Measurements from ENCODE around the gene RAB19.

RAB19 gene

DNA sequence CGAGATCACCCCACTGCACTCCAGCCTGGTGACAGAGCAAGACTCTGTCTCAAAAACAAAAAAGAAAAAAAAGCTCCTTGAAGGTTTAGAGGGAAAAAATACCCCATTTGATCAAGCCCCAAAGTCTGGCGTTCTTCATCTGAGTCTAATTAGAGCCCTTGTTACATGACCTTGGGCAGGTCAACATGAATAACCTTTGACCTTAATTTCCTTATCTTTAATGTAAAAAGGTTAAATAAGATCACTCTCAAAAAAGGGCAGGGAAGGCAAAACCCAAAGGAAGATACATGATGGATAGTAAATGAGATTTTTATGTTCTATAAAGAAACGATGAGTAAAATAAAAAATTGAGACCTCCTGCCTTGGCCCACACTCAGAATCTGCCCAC, 45.8 kb upstream of the RAB19 start:
- Histone ChIP-seq H3K4me3 (ENCODE audit: low read depth, low read length) (no peak overlapping the region), H3K27ac (ENCODE audit: extremely low read depth, low read depth, low read length) (no peak overlapping the region), H3K4me1 (ENCODE audit: control insufficient read depth, insufficient read depth, low read length) (no peaks in the 10 kb centered on the region), H3K9me3 (ENCODE audit: control insufficient read depth, insufficient read depth, low read depth, low read length) (no peaks in the 10 kb centered on the region), H3K36me3 (ENCODE audit: control insufficient read depth in 2 of 2, insufficient read depth in 1 of 2, low read length in 2 of 2) (peaks cover 12 to 62% of the 10 kb centered on the region in 2 experiments; a peak in 2 of 3 replicates)
- CTCF ChIA-PET: interaction anchor here (0.6 kb wide), 1 partner anchor 186 kb away, joined by 4 read pairs; no protein-coding TSS in a partner anchor
- POLR2A ChIA-PET: no interaction called here
- TF ChIP-seq BCL11A (tag by site-specific recombination; IDR thresholded peaks at IDR 0.05; ENCODE audit: low read depth) (no peak), ZNF792 (tag by site-specific recombination; IDR thresholded peaks at IDR 0.05) (no peak), ZNF10 (tag by site-specific recombination; IDR thresholded peaks at IDR 0.05) (no peak), ZBTB1 (tag by site-specific recombination; IDR thresholded peaks at IDR 0.05) (no peak), RBAK (tag by site-specific recombination; IDR thresholded peaks at IDR 0.05) (no peak), ZNF221 (tag by site-specific recombination; IDR thresholded peaks at IDR 0.05; ENCODE audit: borderline replicate concordance) (no peak), ZFHX2 (tag by site-specific recombination; conservative IDR thresholded peaks at IDR 0.05) (no peak)
- TF ChIP-seq, protein P1, sequence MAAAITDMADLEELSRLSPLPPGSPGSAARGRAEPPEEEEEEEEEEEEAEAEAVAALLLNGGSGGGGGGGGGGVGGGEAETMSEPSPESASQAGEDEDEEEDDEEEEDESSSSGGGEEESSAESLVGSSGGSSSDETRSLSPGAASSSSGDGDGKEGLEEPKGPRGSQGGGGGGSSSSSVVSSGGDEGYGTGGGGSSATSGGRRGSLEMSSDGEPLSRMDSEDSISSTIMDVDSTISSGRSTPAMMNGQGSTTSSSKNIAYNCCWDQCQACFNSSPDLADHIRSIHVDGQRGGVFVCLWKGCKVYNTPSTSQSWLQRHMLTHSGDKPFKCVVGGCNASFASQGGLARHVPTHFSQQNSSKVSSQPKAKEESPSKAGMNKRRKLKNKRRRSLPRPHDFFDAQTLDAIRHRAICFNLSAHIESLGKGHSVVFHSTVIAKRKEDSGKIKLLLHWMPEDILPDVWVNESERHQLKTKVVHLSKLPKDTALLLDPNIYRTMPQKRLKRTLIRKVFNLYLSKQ (tag by site-specific recombination; IDR thresholded peaks at IDR 0.05; ENCODE audit: borderline replicate concordance): no peak
- TF ChIP-seq, protein P2, sequence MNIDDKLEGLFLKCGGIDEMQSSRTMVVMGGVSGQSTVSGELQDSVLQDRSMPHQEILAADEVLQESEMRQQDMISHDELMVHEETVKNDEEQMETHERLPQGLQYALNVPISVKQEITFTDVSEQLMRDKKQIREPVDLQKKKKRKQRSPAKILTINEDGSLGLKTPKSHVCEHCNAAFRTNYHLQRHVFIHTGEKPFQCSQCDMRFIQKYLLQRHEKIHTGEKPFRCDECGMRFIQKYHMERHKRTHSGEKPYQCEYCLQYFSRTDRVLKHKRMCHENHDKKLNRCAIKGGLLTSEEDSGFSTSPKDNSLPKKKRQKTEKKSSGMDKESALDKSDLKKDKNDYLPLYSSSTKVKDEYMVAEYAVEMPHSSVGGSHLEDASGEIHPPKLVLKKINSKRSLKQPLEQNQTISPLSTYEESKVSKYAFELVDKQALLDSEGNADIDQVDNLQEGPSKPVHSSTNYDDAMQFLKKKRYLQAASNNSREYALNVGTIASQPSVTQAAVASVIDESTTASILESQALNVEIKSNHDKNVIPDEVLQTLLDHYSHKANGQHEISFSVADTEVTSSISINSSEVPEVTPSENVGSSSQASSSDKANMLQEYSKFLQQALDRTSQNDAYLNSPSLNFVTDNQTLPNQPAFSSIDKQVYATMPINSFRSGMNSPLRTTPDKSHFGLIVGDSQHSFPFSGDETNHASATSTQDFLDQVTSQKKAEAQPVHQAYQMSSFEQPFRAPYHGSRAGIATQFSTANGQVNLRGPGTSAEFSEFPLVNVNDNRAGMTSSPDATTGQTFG (tag by site-specific recombination; IDR thresholded peaks at IDR 0.05; ENCODE audit: borderline replicate concordance): no peak
- TF ChIP-seq, protein P3, sequence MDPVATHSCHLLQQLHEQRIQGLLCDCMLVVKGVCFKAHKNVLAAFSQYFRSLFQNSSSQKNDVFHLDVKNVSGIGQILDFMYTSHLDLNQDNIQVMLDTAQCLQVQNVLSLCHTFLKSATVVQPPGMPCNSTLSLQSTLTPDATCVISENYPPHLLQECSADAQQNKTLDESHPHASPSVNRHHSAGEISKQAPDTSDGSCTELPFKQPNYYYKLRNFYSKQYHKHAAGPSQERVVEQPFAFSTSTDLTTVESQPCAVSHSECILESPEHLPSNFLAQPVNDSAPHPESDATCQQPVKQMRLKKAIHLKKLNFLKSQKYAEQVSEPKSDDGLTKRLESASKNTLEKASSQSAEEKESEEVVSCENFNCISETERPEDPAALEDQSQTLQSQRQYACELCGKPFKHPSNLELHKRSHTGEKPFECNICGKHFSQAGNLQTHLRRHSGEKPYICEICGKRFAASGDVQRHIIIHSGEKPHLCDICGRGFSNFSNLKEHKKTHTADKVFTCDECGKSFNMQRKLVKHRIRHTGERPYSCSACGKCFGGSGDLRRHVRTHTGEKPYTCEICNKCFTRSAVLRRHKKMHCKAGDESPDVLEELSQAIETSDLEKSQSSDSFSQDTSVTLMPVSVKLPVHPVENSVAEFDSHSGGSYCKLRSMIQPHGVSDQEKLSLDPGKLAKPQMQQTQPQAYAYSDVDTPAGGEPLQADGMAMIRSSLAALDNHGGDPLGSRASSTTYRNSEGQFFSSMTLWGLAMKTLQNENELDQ (tag by site-specific recombination; IDR thresholded peaks at IDR 0.05; ENCODE audit: low read depth): no peak
- TF ChIP-seq, protein P4, sequence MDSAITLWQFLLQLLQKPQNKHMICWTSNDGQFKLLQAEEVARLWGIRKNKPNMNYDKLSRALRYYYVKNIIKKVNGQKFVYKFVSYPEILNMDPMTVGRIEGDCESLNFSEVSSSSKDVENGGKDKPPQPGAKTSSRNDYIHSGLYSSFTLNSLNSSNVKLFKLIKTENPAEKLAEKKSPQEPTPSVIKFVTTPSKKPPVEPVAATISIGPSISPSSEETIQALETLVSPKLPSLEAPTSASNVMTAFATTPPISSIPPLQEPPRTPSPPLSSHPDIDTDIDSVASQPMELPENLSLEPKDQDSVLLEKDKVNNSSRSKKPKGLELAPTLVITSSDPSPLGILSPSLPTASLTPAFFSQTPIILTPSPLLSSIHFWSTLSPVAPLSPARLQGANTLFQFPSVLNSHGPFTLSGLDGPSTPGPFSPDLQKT (IDR thresholded peaks at IDR 0.05; ENCODE audit: borderline replicate concordance, low read depth, low read length): no peak

DNA sequence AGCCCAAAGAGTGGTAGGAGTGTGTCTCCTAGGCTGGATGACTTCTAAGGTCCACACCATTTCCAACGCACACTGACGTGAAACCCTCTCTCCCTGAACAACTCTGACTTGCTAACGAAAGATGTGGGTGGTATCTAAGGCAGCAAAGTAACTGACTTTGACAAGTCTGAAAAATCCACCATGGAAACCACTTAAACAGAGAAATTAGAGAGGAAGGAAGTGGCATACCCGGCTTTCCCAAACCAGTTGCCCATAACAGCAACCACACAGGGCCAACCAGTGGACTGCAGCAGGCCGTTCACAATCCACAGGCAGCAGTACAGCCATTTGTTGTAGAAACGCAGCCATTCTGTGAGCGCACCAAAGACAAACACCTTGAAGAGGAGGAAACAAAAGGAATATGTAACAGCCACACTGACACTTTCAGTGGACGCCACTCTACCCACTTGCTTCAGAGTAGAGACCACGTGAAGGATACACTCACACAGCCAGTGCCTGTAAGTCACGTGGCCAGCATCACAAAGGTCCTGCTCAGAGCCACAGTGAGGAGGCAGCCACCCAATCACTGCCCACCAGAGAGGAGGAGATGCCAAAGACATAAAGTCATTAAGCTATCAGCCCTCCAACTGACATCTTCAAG, 45.3 kb upstream of the RAB19 start:
- CTCF ChIA-PET: no interaction called here
- TF ChIP-seq OVOL3 (tag by site-specific recombination; IDR thresholded peaks at IDR 0.05): no peak
- TF ChIP-seq, protein P5, sequence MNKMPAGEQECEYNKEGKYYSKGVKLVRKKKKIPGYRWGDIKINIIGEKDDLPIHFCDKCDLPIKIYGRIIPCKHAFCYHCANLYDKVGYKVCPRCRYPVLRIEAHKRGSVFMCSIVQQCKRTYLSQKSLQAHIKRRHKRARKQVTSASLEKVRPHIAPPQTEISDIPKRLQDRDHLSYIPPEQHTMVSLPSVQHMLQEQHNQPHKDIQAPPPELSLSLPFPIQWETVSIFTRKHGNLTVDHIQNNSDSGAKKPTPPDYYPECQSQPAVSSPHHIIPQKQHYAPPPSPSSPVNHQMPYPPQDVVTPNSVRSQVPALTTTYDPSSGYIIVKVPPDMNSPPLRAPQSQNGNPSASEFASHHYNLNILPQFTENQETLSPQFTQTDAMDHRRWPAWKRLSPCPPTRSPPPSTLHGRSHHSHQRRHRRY (tag by site-specific recombination; IDR thresholded peaks at IDR 0.05): no peak
- TF ChIP-seq ZNF10 (tag by site-specific recombination; IDR thresholded peaks at IDR 0.05): no peak
- no peak for TF ChIP-seq BCL11B (tag by site-specific recombination; IDR thresholded peaks at IDR 0.05; ENCODE audit: low read depth)
- TF ChIP-seq, protein P6, sequence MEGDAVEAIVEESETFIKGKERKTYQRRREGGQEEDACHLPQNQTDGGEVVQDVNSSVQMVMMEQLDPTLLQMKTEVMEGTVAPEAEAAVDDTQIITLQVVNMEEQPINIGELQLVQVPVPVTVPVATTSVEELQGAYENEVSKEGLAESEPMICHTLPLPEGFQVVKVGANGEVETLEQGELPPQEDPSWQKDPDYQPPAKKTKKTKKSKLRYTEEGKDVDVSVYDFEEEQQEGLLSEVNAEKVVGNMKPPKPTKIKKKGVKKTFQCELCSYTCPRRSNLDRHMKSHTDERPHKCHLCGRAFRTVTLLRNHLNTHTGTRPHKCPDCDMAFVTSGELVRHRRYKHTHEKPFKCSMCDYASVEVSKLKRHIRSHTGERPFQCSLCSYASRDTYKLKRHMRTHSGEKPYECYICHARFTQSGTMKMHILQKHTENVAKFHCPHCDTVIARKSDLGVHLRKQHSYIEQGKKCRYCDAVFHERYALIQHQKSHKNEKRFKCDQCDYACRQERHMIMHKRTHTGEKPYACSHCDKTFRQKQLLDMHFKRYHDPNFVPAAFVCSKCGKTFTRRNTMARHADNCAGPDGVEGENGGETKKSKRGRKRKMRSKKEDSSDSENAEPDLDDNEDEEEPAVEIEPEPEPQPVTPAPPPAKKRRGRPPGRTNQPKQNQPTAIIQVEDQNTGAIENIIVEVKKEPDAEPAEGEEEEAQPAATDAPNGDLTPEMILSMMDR (tag by site-specific recombination; IDR thresholded peaks at IDR 0.05): no peak
- TF ChIP-seq, protein P4 (IDR thresholded peaks at IDR 0.05; ENCODE audit: borderline replicate concordance, low read depth, low read length): no peak
- TF ChIP-seq ZNF544 (tag by site-specific recombination; IDR thresholded peaks at IDR 0.05): no peak
- no peak for TF ChIP-seq ZNF510 (tag by site-specific recombination; IDR thresholded peaks at IDR 0.05; ENCODE audit: insufficient replicate concordance)
- TF ChIP-seq ZNF311 (tag by site-specific recombination; IDR thresholded peaks at IDR 0.05; ENCODE audit: borderline replicate concordance): no peak
- no peak for TF ChIP-seq KLF10 (tag by site-specific recombination; IDR thresholded peaks at IDR 0.05)
- no peak for TF ChIP-seq ZNF501 (tag by site-specific recombination; IDR thresholded peaks at IDR 0.05)
- no peak for TF ChIP-seq ZNF776 (tag by site-specific recombination; IDR thresholded peaks at IDR 0.05; ENCODE audit: borderline replicate concordance)
- no peak for TF ChIP-seq ZBTB7A (tag by site-specific recombination; IDR thresholded peaks at IDR 0.05; ENCODE audit: low read depth)

More for the DNA sequence above, 45.3 kb upstream of the RAB19 start:
- Histone ChIP-seq H3K9me3 (ENCODE audit: control insufficient read depth, insufficient read depth, low read depth, low read length) (no peaks in the 10 kb centered on the region), H3K27ac (ENCODE audit: extremely low read depth, low read depth, low read length) (no peak overlapping the region), H3K4me1 (ENCODE audit: control insufficient read depth, insufficient read depth, low read length) (no peaks in the 10 kb centered on the region), H3K4me3 (ENCODE audit: low read depth, low read length) (no peak overlapping the region), H3K36me3 (ENCODE audit: control insufficient read depth in 2 of 2, insufficient read depth in 1 of 2, low read length in 2 of 2) (peaks cover 12 to 57% of the 10 kb centered on the region in 2 experiments; a peak in 2 of 3 replicates)
- POLR2A ChIA-PET: interaction anchor here (0.6 to 0.7 kb wide), 2 partner anchors 310 to 437 kb away, joined by 3 to 4 read pairs; no protein-coding TSS in a partner anchor

Measured in HEK293 (cell line).